Heart right ventricle (tissue), 16 donors: ENCODE measurements around the gene APOBEC4. TPM values are rescaled to one million over a fixed set of nuclear protein-coding genes. Genes with fewer than 3 reads are reported as not detected.

ENCODE experiments used
- ATAC-seq, 8 donors: fragments of 200-7000 bp; cut with Tn5 transposase; one replicate each; pipeline ENCODE4 v1.9.1; 2020; ENCODE audit warnings: mild to moderate bottlenecking in 8 of 8, moderate library complexity in 8 of 8, moderate number of reproducible peaks in 1 of 8
- DNase-seq, 2 donors: peaks; one replicate each; pipeline ENCODE4 v3.0.0-alpha.2; 2020
- H3K27ac ChIP-seq, 10 donors: fragments of 200-600 bp; sonication (generic) in 2 of 10; one replicate each; pipeline versions ENCODE4 v1.5.0 to v1.8.0; 2020 to 2022; ENCODE audit warnings: mild to moderate bottlenecking in 3 of 10
- H3K27me3 ChIP-seq, 7 donors: fragments of 200-600 bp; one replicate each; pipeline ENCODE4 v1.8.0; 2021 to 2022; ENCODE audit warnings: mild to moderate bottlenecking in 2 of 7
- H3K36me3 ChIP-seq, 9 donors: fragments of 200-600 bp; sonication (generic) in 1 of 9; one replicate each; pipeline versions ENCODE4 v1.5.0 to v1.8.0; 2020 to 2022; ENCODE audit warnings: mild to moderate bottlenecking in 2 of 9
- H3K4me1 ChIP-seq, 9 donors: fragments of 200-600 bp; sonication (generic) in 1 of 9; one replicate each; pipeline versions ENCODE4 v1.5.0 to v1.8.0; 2020 to 2022; ENCODE audit warnings: mild to moderate bottlenecking in 4 of 9
- H3K4me3 ChIP-seq, 10 donors: fragments of 200-600 bp; sonication (generic) in 2 of 10; one replicate each; pipeline versions ENCODE4 v1.5.0 to v1.8.0; 2020 to 2022; ENCODE audit warnings: mild to moderate bottlenecking in 7 of 10, moderate library complexity in 2 of 10
- H3K9me3 ChIP-seq, 11 donors: fragments of 200-600 bp in 10 of 11; sonication (generic) in 2 of 11; one replicate each; pipeline versions ENCODE4 v1.5.0 to v1.8.0; 2013 to 2022; ENCODE audit warnings: mild to moderate bottlenecking in 2 of 11, control low read depth in 1 of 11, moderate library complexity in 1 of 11
- CTCF ChIP-seq, 9 donors: fragments of 200-600 bp; sonication (generic) in 2 of 9; IDR thresholded peaks; one replicate each; pipeline versions ENCODE4 v1.5.0 to v1.8.0; 2021 to 2022; ENCODE audit warnings: antibody characterized with exemption in 9 of 9, mild to moderate bottlenecking in 5 of 9, moderate library complexity in 1 of 9
- WGBS, 2 donors: extraction: QIAGEN DNeasy Blood & Tissue Kit; methylation state at CpG; one replicate each; pipeline ENCODE4 v1.1.7; 2013; ENCODE audit warnings: inconsistent platforms in 1 of 2; 5-methylcytosine and 5-hydroxymethylcytosine counted together
- intact Hi-C, 10 donors: fragments of 100-400 bp; cut with DNase I; formaldehyde crosslinking; loops; one replicate each; pipeline versions ENCODE4 v1.11.1 to v1.14.2; 2022
- polyA plus RNA-seq, 2 donors: library from polyadenylated mRNA; stranded (reverse); fragments of 200-250 nt; gene quantifications; one replicate each; pipeline ENCODE4 v1.2.3, GENCODE V29; 2013
- total RNA-seq, 10 donors: library from RNA; stranded (reverse); fragmentation: NEBNext Ultra II Directional in 3 of 10; extraction: Animal tissue kit (Norgen Biotek cat#: 25700) in 3 of 10; gene quantifications; one replicate each; pipeline versions ENCODE4 v1.2.1 to v1.2.4, GENCODE V29; 2021 to 2023
- donor health status: Arrhythmogenic right ventricular cardiomyopathy.
- donor health status: ischemic (EF 13 %, LVEDD 7.1; RV severe dilation, severe dysfunction).
- donor health status: healthy with polysubstance abuse.
- donor health status: DM: no; HTN: yes; CAD: no.
- donor health status: DM: no; HTN: no; CAD: no.
- donor health status: ischemic (EF 25% LVEDD 6.9; RV normal size, moderate dysfunction).
- donor health status: ischemic (EF 25% LVEDD 5.7; RV mildly dilated, moderate dysfunction).
- donor health status: healthy.
- donor health status: DM: yes; HTN: yes; CAD: no.
- donor health status: Ischemic cardiomyopathy.
- donor health status: ischemic (EF 35%, LVEDD 5.7; RV mildly dilated, moderate dysfunction).
- donor health status: nonischemic (EF 11% LVEDD 7.7; RV severe dilation, severe dysfunction).
- donor health status: DM: yes; HTN: yes; CAD: no.
- donor health status: PGD.
- donor health status: ischemic (EF 29% LVEDD 5.4; RV normal size, mild dysfunction).
- donor health status: nonischemic (EF 23%, LVEDD 6.1; RV moderate dilation, normal function).

APOBEC4 gene
- total and polyA plus RNA-seq, 12 donors = not detected

- WGBS, 2 donors = 34 to 36% methylated on average over 1 of the region's 1 CpG
- no peak for TF ChIP-seq CTCF (IDR thresholded peaks at IDR 0.05)
- H3K9me3 ChIP-seq = peaks cover 0 to 12% (median 0%) of the 10 kb centered on the region in 11 donors
- peak in 1 of 2 donors; percentile 73 for DNase-seq
- peak in 7 of 8 donors; percentile 58 to 86 (median 76) for ATAC-seq
- H3K36me3 ChIP-seq = no peaks in the 10 kb centered on the region
- peaks cover 0 to 34% (median 17%) of the 10 kb centered on the region in 9 donors for H3K4me1 ChIP-seq
- H3K27ac ChIP-seq = no peak overlapping the region
- intact Hi-C loops = loop anchor here in 1 of 10 donors (10.0 kb wide), 1 partner anchor 60 kb away; no protein-coding TSS in a partner anchor
- H3K4me3 ChIP-seq = no peak overlapping the region
- H3K27me3 ChIP-seq = no peaks in the 10 kb centered on the region
These were observed 21.2 kb upstream of the APOBEC4 start for GRCh38 chr1:183674339-183674738.

GRCh38 chr1:183673605-183674323 lies 20.6 kb upstream of the APOBEC4 start:
- no peak overlapping the region for H3K27ac ChIP-seq
- DNase-seq (no peak), ATAC-seq (no peak)
- TF ChIP-seq CTCF (IDR thresholded peaks at IDR 0.05) = no peak
- H3K9me3 ChIP-seq = peaks cover 0 to 10% (median 0%) of the 10 kb centered on the region in 11 donors
- no peaks in the 10 kb centered on the region for H3K27me3 ChIP-seq
- intact Hi-C loops = loop anchor here in 1 of 10 donors (10.0 kb wide), 1 partner anchor 61 kb away; no protein-coding TSS in a partner anchor
- WGBS, 2 donors = 87 to 89% methylated on average over 2 of the region's 2 CpGs
- H3K4me1 ChIP-seq = peaks cover 0 to 34% (median 17%) of the 10 kb centered on the region in 9 donors
- H3K4me3 ChIP-seq = no peak overlapping the region
- H3K36me3 ChIP-seq = no peaks in the 10 kb centered on the region

- TF ChIP-seq CTCF (IDR thresholded peaks at IDR 0.05) = no peak
- ATAC-seq (no peak), DNase-seq (no peak)
- Histone ChIP-seq H3K9me3 (peaks cover 0 to 10% (median 0%) of the 10 kb centered on the region in 11 donors), H3K4me3 (no peak overlapping the region), H3K27me3 (no peaks in the 10 kb centered on the region), H3K4me1 (peaks cover 0 to 23% (median 17%) of the 10 kb centered on the region in 9 donors), H3K27ac (no peak overlapping the region), H3K36me3 (no peaks in the 10 kb centered on the region)
- WGBS, 2 donors = 97 to 100% methylated on average over 1 of the region's 1 CpG
- intact Hi-C loops = loop anchor here in 1 of 10 donors (10.0 kb wide), 1 partner anchor 65 kb away; no protein-coding TSS in a partner anchor
These were observed 17.1 kb upstream of the APOBEC4 start for GRCh38 chr1:183670169-183670568.

- Histone ChIP-seq H3K9me3 (no peaks in the 10 kb centered on the region), H3K4me1 (peaks cover 6 to 51% (median 37%) of the 10 kb centered on the region in 9 donors), H3K27me3 (no peaks in the 10 kb centered on the region), H3K27ac (no peak overlapping the region), H3K36me3 (no peaks in the 10 kb centered on the region), H3K4me3 (no peak overlapping the region)
- TF ChIP-seq CTCF (IDR thresholded peaks at IDR 0.05) = no peak
- ATAC-seq (no peak), DNase-seq (no peak)
- 79 to 84% methylated on average over 3 of the region's 3 CpGs for WGBS, 2 donors
- intact Hi-C loops = no loop called here
These were observed 3.2 kb upstream of the APOBEC4 start for GRCh38 chr1:183656355-183656754.
